ENCODE results near the gene HSBP1L1. TPM values are rescaled to one million over a fixed set of nuclear protein-coding genes. Genes with fewer than 3 reads are reported as not detected.

Gene HSBP1L1
- total RNA-seq, 2 donors from 2014 or later: 51.8 to 59.6 TPM

DNA sequence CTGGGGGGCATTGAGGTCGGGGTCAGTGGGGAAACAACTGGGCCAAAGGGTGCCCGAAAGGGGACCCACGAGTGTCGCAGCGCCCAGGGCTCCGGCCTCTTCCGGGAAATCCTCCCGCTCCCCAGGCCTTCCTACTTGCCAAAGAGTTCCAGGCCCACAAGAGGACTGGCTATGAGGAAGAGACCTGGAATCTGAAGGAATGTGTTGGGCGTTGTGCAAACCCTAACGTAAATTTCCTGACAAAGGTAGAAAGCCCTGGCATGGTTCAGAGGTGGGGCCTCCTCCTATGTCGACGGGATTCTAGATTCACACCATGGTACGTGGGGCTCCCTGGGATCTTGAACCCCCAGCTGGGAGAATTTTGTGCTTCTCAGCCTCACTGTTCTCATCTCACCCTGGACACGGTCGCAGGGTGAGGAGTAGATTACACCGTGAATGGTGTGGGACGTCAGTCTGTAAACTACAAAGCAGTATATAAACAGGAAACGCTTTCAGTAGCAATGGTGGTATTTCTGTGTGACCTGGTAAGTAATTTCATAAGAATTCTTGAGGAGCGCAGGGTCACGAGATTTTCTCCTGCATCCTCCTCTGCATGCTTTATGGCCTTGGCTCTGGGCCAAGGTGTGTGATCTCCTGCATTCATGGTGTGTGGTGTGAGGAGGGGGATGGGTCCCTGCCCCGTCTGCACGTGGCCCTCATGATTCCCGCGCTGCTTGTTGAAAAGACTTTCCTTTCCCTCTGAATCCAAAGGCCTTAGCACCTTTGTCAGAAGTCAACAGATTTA is 868 bp downstream of the HSBP1L1 start:
- H3K9ac ChIP-seq (ENCODE audit: low read depth in 2 of 2, low read length in 2 of 2): peak overlapping the region; percentile 96 to 97
- no peaks in the 10 kb centered on the region for H3K9me3 ChIP-seq
- H3K4me1 ChIP-seq: peaks cover 13% of the 10 kb centered on the region
- TF ChIP-seq, protein P1, sequence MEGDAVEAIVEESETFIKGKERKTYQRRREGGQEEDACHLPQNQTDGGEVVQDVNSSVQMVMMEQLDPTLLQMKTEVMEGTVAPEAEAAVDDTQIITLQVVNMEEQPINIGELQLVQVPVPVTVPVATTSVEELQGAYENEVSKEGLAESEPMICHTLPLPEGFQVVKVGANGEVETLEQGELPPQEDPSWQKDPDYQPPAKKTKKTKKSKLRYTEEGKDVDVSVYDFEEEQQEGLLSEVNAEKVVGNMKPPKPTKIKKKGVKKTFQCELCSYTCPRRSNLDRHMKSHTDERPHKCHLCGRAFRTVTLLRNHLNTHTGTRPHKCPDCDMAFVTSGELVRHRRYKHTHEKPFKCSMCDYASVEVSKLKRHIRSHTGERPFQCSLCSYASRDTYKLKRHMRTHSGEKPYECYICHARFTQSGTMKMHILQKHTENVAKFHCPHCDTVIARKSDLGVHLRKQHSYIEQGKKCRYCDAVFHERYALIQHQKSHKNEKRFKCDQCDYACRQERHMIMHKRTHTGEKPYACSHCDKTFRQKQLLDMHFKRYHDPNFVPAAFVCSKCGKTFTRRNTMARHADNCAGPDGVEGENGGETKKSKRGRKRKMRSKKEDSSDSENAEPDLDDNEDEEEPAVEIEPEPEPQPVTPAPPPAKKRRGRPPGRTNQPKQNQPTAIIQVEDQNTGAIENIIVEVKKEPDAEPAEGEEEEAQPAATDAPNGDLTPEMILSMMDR (IDR thresholded peaks at IDR 0.05): no peak
- H3K36me3 ChIP-seq: peaks cover under 1% of the 10 kb centered on the region
- no peaks in the 10 kb centered on the region for H3K27me3 ChIP-seq
- peak overlapping the region; percentile 63 for H3K4me3 ChIP-seq
- DNase-seq: peak; percentile 82
- H3K27ac ChIP-seq: peak overlapping the region; percentile 90
- intact Hi-C loops (cut with DNase I): no loop called here

DNA sequence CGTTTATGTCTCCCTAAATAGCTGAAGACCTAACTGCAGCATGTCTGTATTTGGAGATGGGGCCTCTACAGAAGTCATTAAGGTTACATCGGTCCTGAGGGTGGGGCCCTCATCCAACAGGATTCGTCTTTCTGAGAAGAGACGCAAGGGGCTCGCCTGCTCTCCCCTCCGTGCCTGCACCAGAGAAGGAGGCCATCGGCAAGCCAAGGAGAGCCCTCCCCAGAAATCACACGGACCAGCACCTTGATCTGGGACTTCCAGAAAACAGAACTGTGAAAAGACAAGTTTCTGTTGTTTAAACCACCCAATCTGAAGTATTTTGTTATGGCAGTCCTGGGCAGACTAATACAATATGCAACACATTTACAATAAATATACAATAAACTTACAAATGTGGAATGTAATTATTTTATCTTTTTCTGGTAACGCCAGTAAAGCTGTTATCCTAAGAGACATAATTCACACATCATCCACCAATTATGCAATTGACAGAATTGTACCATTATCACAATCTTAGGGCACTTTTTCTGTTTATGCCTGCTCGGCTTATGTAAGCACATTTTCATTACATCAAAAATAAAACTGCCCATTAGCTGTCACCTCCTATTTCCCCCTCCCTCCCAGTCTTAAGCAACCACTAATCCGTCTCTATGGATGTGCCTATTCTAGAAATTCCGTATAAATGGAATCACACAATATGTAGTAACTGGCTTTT is 6.1 kb downstream of the HSBP1L1 start:
- Histone ChIP-seq H3K4me3 (no peak overlapping the region), H3K4me1 (peaks cover 4% of the 10 kb centered on the region), H3K27ac (no peak overlapping the region), H3K9ac (ENCODE audit: low read depth in 2 of 2, low read length in 2 of 2) (no peak overlapping the region), H3K27me3 (no peaks in the 10 kb centered on the region), H3K36me3 (peaks cover 9% of the 10 kb centered on the region), H3K9me3 (no peaks in the 10 kb centered on the region)
- intact Hi-C loops (cut with DNase I): no loop called here
- no peak for DNase-seq
- TF ChIP-seq, protein P1 (IDR thresholded peaks at IDR 0.05): no peak

DNA sequence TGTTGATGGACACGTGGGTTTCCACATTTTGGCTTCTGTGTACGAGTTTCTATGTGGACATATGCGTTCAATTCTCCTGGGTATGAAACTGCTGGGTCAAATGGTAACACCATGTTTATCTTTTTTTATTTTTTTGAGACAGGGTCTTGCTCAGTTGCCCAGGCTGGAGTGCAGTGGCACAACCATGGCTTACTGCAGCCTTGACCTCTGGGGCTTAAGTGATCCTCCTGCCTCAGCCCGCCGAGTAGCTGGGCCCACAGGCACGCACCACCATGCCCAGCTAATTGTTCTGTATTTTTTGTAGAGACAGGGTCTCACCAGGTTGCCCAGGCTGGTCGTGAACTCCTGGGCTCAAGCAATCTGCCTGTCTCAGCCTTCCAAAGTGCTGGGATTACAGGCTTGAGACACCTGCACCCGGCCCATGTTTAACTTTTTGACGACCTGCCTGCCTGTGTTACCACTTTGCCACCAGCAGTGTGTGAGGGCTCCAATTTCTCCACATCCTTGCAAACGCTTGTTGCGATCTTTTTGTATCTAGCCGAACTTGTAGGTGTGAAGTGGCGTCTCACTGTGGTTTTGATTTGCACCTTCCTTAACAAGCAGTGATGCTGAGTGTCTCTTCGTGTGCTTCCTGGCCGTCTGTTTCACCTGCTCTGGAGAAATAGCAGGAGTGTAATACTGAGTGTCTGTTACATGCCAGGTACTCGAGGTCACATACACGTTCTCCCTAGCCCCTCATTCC is 6.9 kb downstream of the HSBP1L1 start:
- no peak overlapping the region for H3K27ac ChIP-seq
- H3K36me3 ChIP-seq: peaks cover 9% of the 10 kb centered on the region
- H3K27me3 ChIP-seq: no peaks in the 10 kb centered on the region
- intact Hi-C loops (cut with DNase I): no loop called here
- no peak for DNase-seq
- no peak overlapping the region for H3K9ac ChIP-seq (ENCODE audit: low read depth in 2 of 2, low read length in 2 of 2)
- peaks cover 4% of the 10 kb centered on the region for H3K4me1 ChIP-seq
- no peaks in the 10 kb centered on the region for H3K9me3 ChIP-seq
- TF ChIP-seq, protein P1 (IDR thresholded peaks at IDR 0.05): no peak
- no peak overlapping the region for H3K4me3 ChIP-seq

DNA sequence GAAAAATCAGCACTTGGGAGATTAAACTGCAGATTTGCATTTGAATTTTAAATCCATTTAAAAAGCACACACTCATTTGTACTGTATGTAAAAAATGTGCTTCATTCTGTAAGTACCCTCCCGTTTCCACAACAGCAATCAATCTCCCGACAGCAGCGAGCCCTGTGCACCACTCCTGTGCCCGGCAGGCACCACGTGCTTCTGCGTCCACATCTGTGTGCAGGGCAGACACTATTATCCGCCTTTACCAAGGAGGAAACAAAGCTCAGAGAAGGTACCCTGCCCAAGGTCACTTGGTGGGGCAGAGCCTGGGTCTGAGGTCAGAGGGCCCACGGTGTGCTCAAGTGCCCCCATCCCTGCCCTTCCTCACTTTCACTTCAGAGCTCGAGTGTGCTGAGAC is 7.5 kb downstream of the HSBP1L1 start:
- Histone ChIP-seq H3K9ac (ENCODE audit: low read depth in 2 of 2, low read length in 2 of 2) (no peak overlapping the region), H3K4me3 (no peak overlapping the region), H3K36me3 (peaks cover 9% of the 10 kb centered on the region), H3K27ac (peak overlapping the region; percentile 62), H3K9me3 (no peaks in the 10 kb centered on the region), H3K27me3 (no peaks in the 10 kb centered on the region), H3K4me1 (peaks cover 4% of the 10 kb centered on the region)
- intact Hi-C loops (cut with DNase I): no loop called here
- TF ChIP-seq, protein P1 (IDR thresholded peaks at IDR 0.05): no peak
- DNase-seq: no peak

DNA sequence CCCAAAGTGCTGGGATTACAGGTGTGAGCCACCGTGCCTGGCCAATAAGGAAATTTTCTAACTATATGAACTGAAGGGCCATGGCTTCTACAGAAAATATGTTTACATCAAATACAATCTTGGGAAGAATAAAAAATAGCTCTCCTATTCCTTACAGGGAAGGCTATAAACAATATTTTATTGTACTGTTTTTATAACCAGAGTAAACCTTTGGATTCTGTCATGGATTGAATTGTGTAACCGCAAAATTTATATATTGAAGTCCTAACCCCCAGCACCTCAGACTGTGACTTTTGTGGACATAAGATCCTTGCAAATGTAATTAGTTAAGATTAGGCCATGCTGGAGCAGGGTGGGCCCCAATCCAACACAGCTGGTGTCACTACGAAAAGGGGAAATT is 8.3 kb downstream of the HSBP1L1 start:
- H3K36me3 ChIP-seq: peaks cover 9% of the 10 kb centered on the region
- peaks cover 4% of the 10 kb centered on the region for H3K4me1 ChIP-seq
- no peak overlapping the region for H3K4me3 ChIP-seq
- intact Hi-C loops (cut with DNase I): no loop called here
- no peak for DNase-seq
- no peaks in the 10 kb centered on the region for H3K9me3 ChIP-seq
- H3K9ac ChIP-seq (ENCODE audit: low read depth in 2 of 2, low read length in 2 of 2): peak overlapping the region in 1 of 2 donors; percentile 31
- TF ChIP-seq, protein P1 (IDR thresholded peaks at IDR 0.05): no peak
- no peaks in the 10 kb centered on the region for H3K27me3 ChIP-seq
- peak overlapping the region; percentile 62 for H3K27ac ChIP-seq
